BE2C (cell line): ENCODE measurements around the gene ZFP30.
A peak's percentile ranks its signal among the peaks of the same experiment; 100 is the strongest.
"Not testable (repeated sequence)": the region's sequence is repeated elsewhere in the genome, so short reads cannot be mapped to it uniquely, and the experiment has no call there.

Source experiments
- DNase-seq: peaks from one replicate; pipeline ENCODE4 v3.0.0-alpha.2; 2020
- H3K27me3 ChIP-seq: fragments of 250-450 bp; sonication (Bioruptor Pico); 2 replicates; pipeline ENCODE4 v1.5.1; 2020; ENCODE audit warnings: mild to moderate bottlenecking
- H3K36me3 ChIP-seq: fragments of 250-450 bp; sonication (Bioruptor Pico); 2 replicates; pipeline ENCODE4 v1.5.1; 2020; ENCODE audit warnings: mild to moderate bottlenecking
- H3K4me1 ChIP-seq: fragments of 250-450 bp; sonication (Bioruptor Pico); 2 replicates; pipeline ENCODE4 v1.5.1; 2020
- H3K4me3 ChIP-seq: 2 replicates; pipeline ENCODE4 v1.5.1; 2011; ENCODE audit warnings: low read depth, low read length
- H3K9me3 ChIP-seq: fragments of 250-450 bp; sonication (Bioruptor Pico); 2 replicates; pipeline ENCODE4 v1.5.1; 2020
- CTCF ChIP-seq: IDR thresholded peaks from 2 replicates; pipeline ENCODE4 v1.5.1; 2012; ENCODE audit warnings: mild to moderate bottlenecking, low read depth, low read length

The ZFP30 gene

GRCh38 chr19:37691881-37692504 lies 36.7 kb upstream of the ZFP30 start:
- Histone ChIP-seq H3K4me3 (peak overlapping the region; percentile 83), H3K9me3 (peaks cover 5% of the 10 kb centered on the region), H3K4me1 (no peaks in the 10 kb centered on the region), H3K36me3 (no peaks in the 10 kb centered on the region; the same call in 1 of the 2 replicates), H3K27me3 (no peaks in the 10 kb centered on the region)
- DNase-seq = peak; percentile 89
- TF ChIP-seq CTCF = peak; percentile 11; the same call in 1 of the 2 replicates

- no peaks in the 10 kb centered on the region; the same call in 1 of the 2 replicates for H3K36me3 ChIP-seq
- no peak for DNase-seq
- TF ChIP-seq CTCF = no peak
- no peaks in the 10 kb centered on the region for H3K9me3 ChIP-seq
- no peak overlapping the region for H3K4me3 ChIP-seq
- no peaks in the 10 kb centered on the region for H3K4me1 ChIP-seq
- H3K27me3 ChIP-seq = no peaks in the 10 kb centered on the region
Observed at GRCh38 chr19:37683520-37683919, 28.3 kb upstream of the ZFP30 start.

- Histone ChIP-seq H3K27me3 (no peaks in the 10 kb centered on the region), H3K4me3 (no peak overlapping the region), H3K9me3 (peaks cover 4% of the 10 kb centered on the region), H3K4me1 (no peaks in the 10 kb centered on the region), H3K36me3 (no peaks in the 10 kb centered on the region)
- DNase-seq = no peak
- no peak for TF ChIP-seq CTCF
Observed at GRCh38 chr19:37669450-37669914, 14.2 kb upstream of the ZFP30 start.

GRCh38 chr19:37657157-37657556 lies 1.9 kb upstream of the ZFP30 start:
- not testable (repeated sequence) for H3K4me3 ChIP-seq, H3K27me3 ChIP-seq, H3K9me3 ChIP-seq, H3K4me1 ChIP-seq, DNase-seq, H3K36me3 ChIP-seq

GRCh38 chr19:37655689-37656371 lies 565 bp upstream of the ZFP30 start:
- TF ChIP-seq CTCF = no peak
- peak; percentile 90 for DNase-seq

GRCh38 chr19:37654629-37655300 lies 500 bp downstream of the ZFP30 start:
- Histone ChIP-seq H3K9me3 (no peaks in the 10 kb centered on the region), H3K4me3 (peak overlapping the region; percentile 87), H3K4me1 (no peaks in the 10 kb centered on the region), H3K36me3 (no peaks in the 10 kb centered on the region), H3K27me3 (no peaks in the 10 kb centered on the region)
- peak; percentile 46 for DNase-seq
- no peak for TF ChIP-seq CTCF

More at GRCh38 chr19:37655689-37656371, 565 bp upstream of the ZFP30 start:
- Histone ChIP-seq H3K4me1 (no peaks in the 10 kb centered on the region), H3K4me3 (peak overlapping the region; percentile 87), H3K27me3 (no peaks in the 10 kb centered on the region), H3K9me3 (no peaks in the 10 kb centered on the region), H3K36me3 (no peaks in the 10 kb centered on the region)
